ENCODE measurements around the gene GMDS. TPM values are rescaled to one million over a fixed set of nuclear protein-coding genes. Genes with fewer than 3 reads are reported as not detected.
"Not testable (repeated sequence)": the region's sequence is repeated elsewhere in the genome, so short reads cannot be mapped to it uniquely, and the experiment has no call there.

Gene GMDS
- total RNA-seq, 1 donor from 2014 or later = 44.5 TPM

GRCh38 chr6:1701668-1702353, 543.6 kb downstream of the GMDS start:
- no peak for DNase-seq (ENCODE audit: low spot score)
- peaks cover 2% of the 10 kb centered on the region for H3K27me3 Mint-ChIP-seq (ENCODE audit: insufficient read depth)
- H3K27ac Mint-ChIP-seq = no peak overlapping the region
- H3K9me3 Mint-ChIP-seq = no peaks in the 10 kb centered on the region
- intact Hi-C loops (cut with micrococcal nuclease) = no loop called here
- no peaks in the 10 kb centered on the region for H3K36me3 Mint-ChIP-seq (ENCODE audit: low read depth)
- no peaks in the 10 kb centered on the region for H3K4me1 Mint-ChIP-seq (ENCODE audit: low read depth)
- no peak overlapping the region for H3K4me3 Mint-ChIP-seq

- Mint-ChIP-seq H3K4me1 (ENCODE audit: low read depth) (no peaks in the 10 kb centered on the region), H3K36me3 (ENCODE audit: low read depth) (no peaks in the 10 kb centered on the region), H3K27me3 (ENCODE audit: insufficient read depth) (peaks cover 2% of the 10 kb centered on the region), H3K9me3 (no peaks in the 10 kb centered on the region), H3K27ac (no peak overlapping the region), H3K4me3 (no peak overlapping the region)
- no peak for DNase-seq (ENCODE audit: low spot score)
- intact Hi-C loops (cut with micrococcal nuclease) = no loop called here
Measured at GRCh38 chr6:1700278-1700967, 545.0 kb downstream of the GMDS start.

- Mint-ChIP-seq H3K9me3 (no peaks in the 10 kb centered on the region), H3K4me3 (no peak overlapping the region), H3K4me1 (ENCODE audit: low read depth) (no peaks in the 10 kb centered on the region), H3K27me3 (ENCODE audit: insufficient read depth) (peaks cover 2% of the 10 kb centered on the region), H3K36me3 (ENCODE audit: low read depth) (no peaks in the 10 kb centered on the region), H3K27ac (no peak overlapping the region)
- DNase-seq (ENCODE audit: low spot score) = no peak
- intact Hi-C loops (cut with micrococcal nuclease) = no loop called here
Measured at GRCh38 chr6:1698527-1698926, 546.9 kb downstream of the GMDS start.

- Mint-ChIP-seq H3K4me3 (no peak overlapping the region), H3K36me3 (ENCODE audit: low read depth) (no peaks in the 10 kb centered on the region), H3K27ac (no peak overlapping the region), H3K4me1 (ENCODE audit: low read depth) (no peaks in the 10 kb centered on the region), H3K9me3 (no peaks in the 10 kb centered on the region), H3K27me3 (ENCODE audit: insufficient read depth) (peaks cover 2% of the 10 kb centered on the region)
- no peak for DNase-seq (ENCODE audit: low spot score)
- intact Hi-C loops (cut with micrococcal nuclease) = no loop called here
Measured at GRCh38 chr6:1697688-1698351, 547.6 kb downstream of the GMDS start.

GRCh38 chr6:1696463-1696850, 548.9 kb downstream of the GMDS start:
- peaks cover 2% of the 10 kb centered on the region for H3K27me3 Mint-ChIP-seq (ENCODE audit: insufficient read depth)
- no peaks in the 10 kb centered on the region for H3K9me3 Mint-ChIP-seq
- H3K4me3 Mint-ChIP-seq = no peak overlapping the region
- no peaks in the 10 kb centered on the region for H3K36me3 Mint-ChIP-seq (ENCODE audit: low read depth)
- intact Hi-C loops (cut with micrococcal nuclease) = no loop called here
- H3K27ac Mint-ChIP-seq = no peak overlapping the region
- no peak for DNase-seq (ENCODE audit: low spot score)
- H3K4me1 Mint-ChIP-seq (ENCODE audit: low read depth) = no peaks in the 10 kb centered on the region

GRCh38 chr6:1695546-1696462, 549.6 kb downstream of the GMDS start:
- Mint-ChIP-seq H3K9me3 (no peaks in the 10 kb centered on the region), H3K27ac (no peak overlapping the region), H3K27me3 (ENCODE audit: insufficient read depth) (no peaks in the 10 kb centered on the region), H3K4me1 (ENCODE audit: low read depth) (no peaks in the 10 kb centered on the region), H3K36me3 (ENCODE audit: low read depth) (no peaks in the 10 kb centered on the region), H3K4me3 (no peak overlapping the region)
- intact Hi-C loops (cut with micrococcal nuclease) = no loop called here
- DNase-seq (ENCODE audit: low spot score) = no peak

- H3K4me3 Mint-ChIP-seq; H3K27me3 Mint-ChIP-seq (ENCODE audit: insufficient read depth); H3K36me3 Mint-ChIP-seq (ENCODE audit: low read depth); H3K4me1 Mint-ChIP-seq (ENCODE audit: low read depth); H3K27ac Mint-ChIP-seq; DNase-seq (ENCODE audit: low spot score); H3K9me3 Mint-ChIP-seq; intact Hi-C loops (cut with micrococcal nuclease): not testable (repeated sequence)
Measured at GRCh38 chr6:1691828-1692227, 553.6 kb downstream of the GMDS start.

- H3K27ac Mint-ChIP-seq; H3K27me3 Mint-ChIP-seq (ENCODE audit: insufficient read depth); intact Hi-C loops (cut with micrococcal nuclease); H3K4me3 Mint-ChIP-seq; H3K36me3 Mint-ChIP-seq (ENCODE audit: low read depth); DNase-seq (ENCODE audit: low spot score); H3K9me3 Mint-ChIP-seq; H3K4me1 Mint-ChIP-seq (ENCODE audit: low read depth): not testable (repeated sequence)
Measured at GRCh38 chr6:1690656-1691055, 554.7 kb downstream of the GMDS start.

GRCh38 chr6:1689141-1689540, 556.3 kb downstream of the GMDS start:
- no peaks in the 10 kb centered on the region for H3K9me3 Mint-ChIP-seq
- no peaks in the 10 kb centered on the region for H3K4me1 Mint-ChIP-seq (ENCODE audit: low read depth)
- no peak overlapping the region for H3K4me3 Mint-ChIP-seq
- DNase-seq (ENCODE audit: low spot score) = no peak
- intact Hi-C loops (cut with micrococcal nuclease) = no loop called here
- H3K36me3 Mint-ChIP-seq (ENCODE audit: low read depth) = no peaks in the 10 kb centered on the region
- H3K27ac Mint-ChIP-seq = no peak overlapping the region
- H3K27me3 Mint-ChIP-seq (ENCODE audit: insufficient read depth) = no peaks in the 10 kb centered on the region

GRCh38 chr6:1688396-1688795, 557.0 kb downstream of the GMDS start:
- intact Hi-C loops (cut with micrococcal nuclease) = no loop called here
- no peaks in the 10 kb centered on the region for H3K36me3 Mint-ChIP-seq (ENCODE audit: low read depth)
- H3K4me1 Mint-ChIP-seq (ENCODE audit: low read depth) = no peaks in the 10 kb centered on the region
- no peak overlapping the region for H3K27ac Mint-ChIP-seq
- no peak for DNase-seq (ENCODE audit: low spot score)
- H3K27me3 Mint-ChIP-seq (ENCODE audit: insufficient read depth) = no peaks in the 10 kb centered on the region
- no peak overlapping the region for H3K4me3 Mint-ChIP-seq
- H3K9me3 Mint-ChIP-seq = no peaks in the 10 kb centered on the region

- H3K4me3 Mint-ChIP-seq = no peak overlapping the region
- H3K36me3 Mint-ChIP-seq (ENCODE audit: low read depth) = no peaks in the 10 kb centered on the region
- no peaks in the 10 kb centered on the region for H3K9me3 Mint-ChIP-seq
- H3K27ac Mint-ChIP-seq = no peak overlapping the region
- intact Hi-C loops (cut with micrococcal nuclease) = no loop called here
- H3K27me3 Mint-ChIP-seq (ENCODE audit: insufficient read depth) = no peaks in the 10 kb centered on the region
- DNase-seq (ENCODE audit: low spot score) = no peak
- no peaks in the 10 kb centered on the region for H3K4me1 Mint-ChIP-seq (ENCODE audit: low read depth)
Measured at GRCh38 chr6:1687402-1687801, 558.0 kb downstream of the GMDS start.

- H3K4me1 Mint-ChIP-seq (ENCODE audit: low read depth) = no peaks in the 10 kb centered on the region
- intact Hi-C loops (cut with micrococcal nuclease) = no loop called here
- no peaks in the 10 kb centered on the region for H3K9me3 Mint-ChIP-seq
- DNase-seq (ENCODE audit: low spot score) = no peak
- no peaks in the 10 kb centered on the region for H3K27me3 Mint-ChIP-seq (ENCODE audit: insufficient read depth)
- no peak overlapping the region for H3K4me3 Mint-ChIP-seq
- no peaks in the 10 kb centered on the region for H3K36me3 Mint-ChIP-seq (ENCODE audit: low read depth)
- no peak overlapping the region for H3K27ac Mint-ChIP-seq
Measured at GRCh38 chr6:1686117-1687098, 559.0 kb downstream of the GMDS start.

Measured in activated T-helper 1 cell treated with anti-CD3 and anti-CD28 coated beads, Interleukin-12 subunit alpha, Interleukin-12 subunit beta, Interleukin-2, Interleukin-4 antibody, amounts not matched to agents 30 ng/mL and 10 ng/mL and 1 ng/mL, durations not matched to agents 14 hours and 24 hours and 36 hours (primary cell).